Glomerular endothelial cell (primary cell): ENCODE data around the gene ARL14EPL. TPM values are rescaled to one million over a fixed set of nuclear protein-coding genes. Genes with fewer than 3 reads are reported as not detected.
A peak's percentile ranks its signal among the peaks of the same experiment; 100 is the strongest.

Source experiments
- DNase-seq: peaks from one replicate; pipeline ENCODE4 v3.0.0-alpha.2; 2011; ENCODE audit warnings: low read depth, low spot score; ENCODE audit errors: extremely low read depth
- total RNA-seq: library from RNA; depleted of rRNA; stranded (reverse); fragments of >200 nt; gene quantifications from 2 replicates; pipeline ENCODE4 v1.2.3, GENCODE V29; 2015

ARL14EPL gene
- not detected in 2 replicates for total RNA-seq

- peak; percentile 80 for DNase-seq
Measured at GRCh38 chr5:116032094-116032517, at the start of gene ARL14EPL. Gene ARL14EPL, plus strand, starts transcription at chr5:116032472. Its CDS starts 18,994 bp downstream, at chr5:116051466.

- no peak for DNase-seq
Measured at GRCh38 chr5:115983519-115983918, 48.8 kb upstream of the ARL14EPL start.

- DNase-seq: no peak
Measured at GRCh38 chr5:115985802-115986757, 46.2 kb upstream of the ARL14EPL start.

- no peak for DNase-seq
Measured at GRCh38 chr5:115988002-115988401, 44.3 kb upstream of the ARL14EPL start.

- DNase-seq: no peak
Measured at GRCh38 chr5:115992848-115993350, 39.4 kb upstream of the ARL14EPL start.

GRCh38 chr5:115995351-115995750, 36.9 kb upstream of the ARL14EPL start:
- no peak for DNase-seq

- no peak for DNase-seq
Measured at GRCh38 chr5:116002116-116002906, 30.0 kb upstream of the ARL14EPL start.

- DNase-seq: no peak
Measured at GRCh38 chr5:116004248-116004647, 28.0 kb upstream of the ARL14EPL start.

GRCh38 chr5:116009806-116010205, 22.5 kb upstream of the ARL14EPL start:
- DNase-seq: no peak

GRCh38 chr5:116011046-116011445, 21.2 kb upstream of the ARL14EPL start:
- no peak for DNase-seq

- no peak for DNase-seq
Measured at GRCh38 chr5:116013207-116013785, 19.0 kb upstream of the ARL14EPL start.

GRCh38 chr5:116013936-116014335, 18.3 kb upstream of the ARL14EPL start:
- no peak for DNase-seq

GRCh38 chr5:116023619-116024018, 8.7 kb upstream of the ARL14EPL start:
- no peak for DNase-seq

- no peak for DNase-seq
Measured at GRCh38 chr5:116025866-116026265, 6.4 kb upstream of the ARL14EPL start.

- no peak for DNase-seq
Measured at GRCh38 chr5:116032991-116033390, 719 bp downstream of the ARL14EPL start.

GRCh38 chr5:116035123-116035522, 2.9 kb downstream of the ARL14EPL start:
- no peak for DNase-seq

- DNase-seq: peak; percentile 9
Measured at GRCh38 chr5:116037236-116037822, 5.1 kb downstream of the ARL14EPL start.

- no peak for DNase-seq
Measured at GRCh38 chr5:116038817-116039216, 6.5 kb downstream of the ARL14EPL start.

GRCh38 chr5:116042375-116042774, 10.1 kb downstream of the ARL14EPL start:
- DNase-seq: no peak

GRCh38 chr5:116044073-116044472, 11.8 kb downstream of the ARL14EPL start:
- DNase-seq: no peak

GRCh38 chr5:116045821-116046220, 13.5 kb downstream of the ARL14EPL start:
- DNase-seq: no peak
